Cerebellar cortex (tissue), 1 donor: ENCODE measurements around the gene WDR75.
A peak's percentile ranks its signal among the peaks of the same experiment; 100 is the strongest.
"Not testable (repeated sequence)": the region's sequence is repeated elsewhere in the genome, so short reads cannot be mapped to it uniquely, and the experiment has no call there.

Experiments
- DNase-seq: peaks from one replicate; pipeline ENCODE4 v3.0.0-alpha.2; 2015; ENCODE audit warnings: low spot score

Gene WDR75

DNA sequence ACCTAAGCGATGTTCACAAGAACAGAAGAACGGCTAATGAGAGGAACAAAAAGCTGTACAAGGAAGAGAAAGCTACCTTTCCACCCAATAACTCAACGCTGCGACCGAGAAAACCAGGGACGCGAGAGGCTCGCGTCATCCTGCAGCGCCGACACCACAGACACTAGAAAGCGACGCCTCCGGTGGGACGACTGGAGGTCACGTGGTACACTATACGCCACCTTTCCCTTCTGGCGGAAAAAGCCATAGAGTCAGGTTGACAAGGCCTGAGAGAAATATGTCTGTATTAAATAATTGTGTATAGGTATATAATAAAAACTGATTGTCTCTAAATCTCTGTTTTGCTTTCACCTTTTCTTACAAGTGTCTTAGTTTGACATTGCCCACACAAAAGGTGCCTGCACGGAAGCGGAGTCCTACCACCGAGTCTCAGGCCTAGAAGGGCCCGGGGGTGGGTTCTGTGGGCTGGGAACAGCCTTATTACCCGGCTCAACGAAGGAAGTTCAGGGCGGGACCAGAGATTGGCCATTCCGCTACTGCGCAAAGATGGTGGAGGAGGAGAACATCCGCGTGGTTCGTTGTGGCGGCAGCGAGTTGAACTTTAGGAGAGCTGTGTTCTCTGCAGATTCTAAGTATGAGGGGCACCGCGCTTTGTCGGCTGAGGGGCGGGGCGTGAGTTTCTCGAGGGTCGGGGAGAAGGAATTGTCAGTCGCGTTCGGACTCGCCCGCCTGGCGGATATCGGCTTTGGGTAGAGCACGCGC lies at the start of gene WDR75:
Gene WDR75, plus strand, starts transcription at position 528 of the 762 bp plus-strand sequence. Its CDS starts 19 bp downstream, at position 547.
- peak; percentile 97 for DNase-seq

DNA sequence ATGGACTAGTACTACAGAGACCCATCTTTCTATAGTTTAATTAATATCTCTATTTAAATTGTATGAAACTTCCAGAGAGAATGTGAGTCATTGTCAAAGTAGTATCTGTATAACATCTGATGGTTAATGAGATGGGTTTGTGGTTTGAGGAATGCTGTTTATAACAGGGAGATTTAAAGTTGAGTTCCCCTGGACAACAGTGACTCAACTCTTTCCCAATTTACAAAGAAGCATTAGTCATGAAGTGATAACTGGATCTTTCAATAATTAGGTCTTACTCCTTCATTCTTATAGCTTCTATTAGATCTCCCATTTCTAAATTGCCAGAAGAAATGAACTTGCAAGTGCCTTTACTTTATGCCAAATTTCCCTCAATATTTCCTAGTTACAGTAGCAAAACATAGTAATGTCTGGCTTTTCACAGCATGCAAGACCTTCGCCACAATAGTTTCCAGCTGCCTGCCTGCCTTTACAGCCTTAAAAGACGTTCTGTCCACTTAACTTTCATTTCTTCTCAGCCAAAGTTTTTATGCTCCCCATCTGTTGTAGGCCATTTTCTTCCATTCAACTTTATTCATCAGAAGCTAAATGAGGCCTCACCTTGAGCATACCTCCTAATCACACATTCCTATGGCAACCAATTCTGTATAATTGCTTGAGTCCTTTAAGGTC lies 47.7 kb upstream of the WDR75 start:
- no peak for DNase-seq

DNA sequence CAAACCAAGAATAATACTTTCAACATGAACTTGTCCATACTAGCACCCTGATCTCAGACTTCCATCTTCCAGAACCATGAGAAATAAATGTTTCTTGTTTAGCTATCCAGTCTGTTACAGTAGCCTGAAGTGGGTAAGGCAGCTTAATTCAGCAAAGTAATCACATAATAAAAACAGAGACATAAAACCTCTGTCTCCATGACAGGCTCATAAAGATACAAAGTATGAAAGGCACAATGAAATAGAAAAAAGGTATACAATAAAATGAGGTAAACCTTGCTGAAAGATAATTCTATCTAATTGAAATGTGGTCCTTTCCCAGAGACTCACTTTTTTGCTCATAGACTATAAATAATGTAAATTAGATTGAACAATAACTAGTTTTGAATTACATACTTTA lies 46.7 kb upstream of the WDR75 start:
- no peak for DNase-seq

DNA sequence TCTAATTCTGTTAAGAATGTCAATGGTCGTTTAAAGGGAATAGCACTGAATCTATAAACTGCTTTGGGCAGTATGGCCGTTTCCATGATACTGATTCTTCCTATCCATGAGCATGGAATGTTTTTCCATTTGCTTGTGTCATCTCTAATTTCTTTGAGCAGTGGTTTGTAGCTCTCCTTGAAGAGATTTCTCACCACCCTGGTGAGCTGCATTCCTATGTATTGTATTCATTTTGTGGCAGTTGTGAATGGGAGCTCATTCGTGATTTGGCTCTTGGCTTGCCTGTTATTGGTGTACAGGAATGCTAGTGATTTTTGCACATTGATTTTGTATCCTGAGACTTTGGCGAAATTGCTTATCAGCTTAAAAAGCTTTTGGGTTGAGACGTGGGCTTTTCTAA lies 38.3 kb upstream of the WDR75 start:
- DNase-seq = no peak

DNA sequence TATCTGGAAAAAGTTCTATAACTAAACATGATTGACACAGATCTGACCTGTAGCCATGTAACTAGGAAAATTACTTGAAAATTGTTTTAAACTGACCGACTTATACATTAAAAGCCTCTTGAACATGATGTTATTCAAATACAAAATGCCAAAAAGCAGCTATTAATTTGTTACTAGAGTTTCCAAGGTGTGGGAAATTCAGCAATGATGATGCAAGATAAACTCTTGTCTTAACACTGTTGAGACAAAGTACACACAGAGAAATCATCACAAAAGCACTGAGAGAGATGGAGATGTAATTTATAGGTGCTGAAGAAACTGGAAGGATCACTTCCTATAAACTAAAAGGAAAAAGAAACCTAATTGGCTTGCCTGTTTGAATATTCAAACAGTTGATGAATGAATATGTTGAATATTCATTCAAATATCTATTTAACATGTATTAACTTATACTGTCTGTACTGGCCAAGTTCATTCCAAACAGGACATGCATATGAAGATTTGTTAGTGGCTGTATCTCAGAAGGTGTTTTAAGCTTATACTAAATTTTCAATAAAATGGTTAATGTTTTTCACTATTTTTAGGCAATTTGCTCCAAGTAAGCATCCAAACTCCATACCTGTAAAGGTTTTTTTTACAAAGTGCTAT lies 34.6 kb upstream of the WDR75 start:
- no peak for DNase-seq

DNA sequence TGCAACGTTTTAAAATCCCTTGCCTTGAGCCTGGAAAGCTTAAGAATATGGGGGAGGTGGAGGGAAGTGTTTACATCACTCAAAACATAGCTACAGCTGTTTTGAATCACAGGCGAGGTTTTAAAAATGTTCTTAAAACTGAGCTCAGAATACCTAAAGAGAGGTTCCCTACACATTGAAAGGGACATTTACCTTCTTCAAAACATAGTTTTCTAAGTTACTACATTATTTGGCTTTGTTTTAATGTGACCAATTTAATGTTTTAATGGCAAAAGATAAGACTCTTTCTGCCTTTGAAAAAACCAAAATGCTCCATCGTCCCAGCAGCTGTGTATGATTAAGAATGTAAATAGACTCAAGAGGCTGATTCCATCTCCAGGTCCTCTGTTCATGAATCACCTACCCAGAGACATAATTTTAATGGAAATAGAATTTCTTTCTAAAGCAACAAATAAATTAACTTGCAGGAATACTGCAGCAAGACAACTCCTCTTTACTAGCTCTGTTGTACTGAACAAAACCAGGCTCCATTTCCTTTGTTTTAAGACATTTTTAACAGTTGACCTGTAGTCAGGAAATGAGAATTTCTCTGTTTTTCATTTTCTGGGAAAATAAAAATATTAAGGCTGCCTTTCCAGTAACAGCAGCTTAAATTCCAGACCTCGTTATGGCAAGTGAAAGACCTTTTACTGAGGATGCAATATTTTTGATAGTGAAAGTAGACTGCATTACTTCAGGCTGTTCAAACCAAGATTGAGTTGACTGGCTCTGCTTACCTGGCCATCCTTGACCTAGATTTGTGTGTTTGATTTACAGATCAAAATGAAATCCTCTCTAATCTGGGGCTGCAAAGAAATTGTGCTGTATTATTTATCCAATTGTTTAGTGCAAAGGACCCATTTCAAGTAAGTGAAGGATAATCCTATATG lies 33.7 kb upstream of the WDR75 start:
- no peak for DNase-seq

DNA sequence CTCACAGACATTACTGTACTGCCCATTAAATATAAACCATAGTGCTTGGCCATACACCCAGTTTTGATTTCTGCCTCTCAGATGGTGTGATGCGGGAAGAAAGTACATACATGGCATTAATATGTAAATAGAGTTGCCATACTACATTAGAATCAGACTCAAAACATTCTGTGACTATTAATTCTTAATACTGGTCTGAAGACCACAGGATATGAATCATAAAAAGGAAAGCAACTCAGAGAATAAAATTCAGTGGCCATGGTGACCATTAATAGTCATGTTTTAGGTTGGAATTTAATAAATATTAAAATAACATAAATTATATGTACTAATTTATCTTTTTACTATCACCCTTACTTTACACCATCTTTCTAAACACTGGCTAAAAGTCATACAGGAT lies 33.0 kb upstream of the WDR75 start:
- DNase-seq = no peak

DNA sequence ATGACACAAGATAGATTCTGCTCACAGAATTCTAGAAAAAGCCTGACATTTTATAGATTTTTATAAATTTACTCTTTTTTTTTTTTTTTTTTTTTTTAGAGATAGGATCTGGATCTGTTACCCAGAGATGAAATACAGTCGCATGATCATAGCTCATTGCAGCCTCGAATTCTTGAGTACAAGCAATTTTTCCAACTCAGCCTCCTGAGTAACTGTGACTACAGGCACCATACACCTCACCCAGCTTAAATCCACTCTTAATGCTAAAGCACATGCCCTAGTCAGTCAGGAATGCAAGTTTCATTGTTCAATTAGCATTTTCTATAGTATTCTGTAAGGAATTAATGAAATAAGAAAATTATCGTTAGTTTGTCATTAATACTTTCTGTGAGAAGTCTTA lies 32.1 kb upstream of the WDR75 start:
- no peak for DNase-seq

DNA sequence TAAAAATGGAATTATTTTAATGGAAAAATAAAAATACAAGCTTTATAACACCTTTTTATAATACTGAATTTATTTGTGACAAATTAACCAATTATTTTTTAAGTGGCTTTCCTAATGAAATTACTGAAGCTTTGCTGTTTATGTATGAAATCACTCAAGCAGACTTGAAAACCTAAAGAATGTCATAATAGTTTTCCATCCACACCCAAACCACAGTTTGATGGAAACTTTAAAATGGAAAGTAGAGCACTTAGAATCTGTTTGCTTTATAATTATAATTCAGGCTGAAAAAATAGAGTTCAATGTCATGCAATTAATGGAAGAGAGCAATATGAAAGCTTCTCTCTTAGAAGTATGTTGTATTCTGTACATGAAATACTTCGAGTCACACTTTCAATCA lies 31.6 kb upstream of the WDR75 start:
- no peak for DNase-seq

DNA sequence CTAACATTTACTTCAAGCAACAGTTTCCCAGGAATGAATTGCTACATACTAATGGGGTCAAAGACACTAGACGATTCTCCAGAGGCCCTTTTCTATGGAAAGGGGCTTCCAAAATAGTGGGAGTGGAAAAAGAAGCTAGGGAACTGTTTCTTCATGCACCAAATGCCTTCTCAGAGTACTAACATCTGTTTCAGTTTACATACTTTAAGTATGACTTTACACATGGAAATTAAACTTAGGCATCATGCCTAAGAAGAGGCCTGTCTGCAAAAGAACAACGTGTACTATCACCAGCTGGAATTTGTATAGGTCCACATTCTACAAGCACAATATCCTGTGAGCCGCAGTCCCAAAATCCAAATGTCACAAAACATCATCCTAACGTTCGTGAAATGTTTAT lies 29.4 kb upstream of the WDR75 start:
- no peak for DNase-seq

DNA sequence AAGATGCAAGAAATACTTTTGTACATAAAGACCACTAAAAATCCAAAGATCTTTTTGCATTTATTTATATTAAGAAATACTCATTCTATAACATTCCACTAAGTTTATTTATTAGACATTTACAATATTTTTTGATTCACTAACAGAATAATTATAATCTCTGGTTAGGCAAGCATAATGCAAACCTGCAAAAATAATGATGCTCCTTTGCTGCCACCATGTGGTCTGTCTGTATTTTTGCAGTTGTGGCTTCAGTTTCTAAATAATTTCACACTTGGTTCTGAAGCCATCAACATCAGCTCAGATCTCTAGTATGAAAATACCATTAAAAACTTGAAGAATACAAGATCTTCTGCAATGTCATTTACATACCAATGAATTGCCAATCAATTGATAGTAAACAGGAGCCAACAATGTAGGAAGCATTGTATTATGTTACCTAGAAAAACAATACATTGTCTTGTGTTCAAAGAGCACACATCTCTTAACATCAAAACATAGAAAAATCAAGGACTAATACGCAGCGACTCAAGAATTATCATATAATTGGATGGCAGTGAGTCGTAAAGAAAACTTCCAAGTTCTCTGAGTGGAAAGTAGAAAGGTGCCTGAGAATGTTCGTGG lies 28.8 kb upstream of the WDR75 start:
- peak; percentile 58 for DNase-seq

DNA sequence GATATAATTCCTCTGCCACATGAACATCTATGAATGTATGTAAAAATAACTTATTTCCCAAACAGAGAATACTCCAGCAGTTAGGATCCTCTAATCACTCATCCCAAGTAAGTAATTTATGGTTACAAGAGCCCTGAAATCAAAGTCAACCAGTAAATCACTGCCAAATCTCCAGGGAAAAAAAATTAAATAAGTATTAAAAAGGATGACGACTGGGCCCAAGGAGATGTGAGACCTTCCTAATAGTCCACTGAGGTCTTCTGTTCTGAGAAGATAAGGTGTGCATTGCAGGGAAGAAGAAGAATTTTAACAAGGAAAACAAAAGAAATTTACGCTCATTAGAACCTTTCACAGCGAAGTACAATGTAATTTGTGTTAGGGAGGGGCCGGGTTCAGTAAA lies 28.0 kb upstream of the WDR75 start:
- no peak for DNase-seq

DNA sequence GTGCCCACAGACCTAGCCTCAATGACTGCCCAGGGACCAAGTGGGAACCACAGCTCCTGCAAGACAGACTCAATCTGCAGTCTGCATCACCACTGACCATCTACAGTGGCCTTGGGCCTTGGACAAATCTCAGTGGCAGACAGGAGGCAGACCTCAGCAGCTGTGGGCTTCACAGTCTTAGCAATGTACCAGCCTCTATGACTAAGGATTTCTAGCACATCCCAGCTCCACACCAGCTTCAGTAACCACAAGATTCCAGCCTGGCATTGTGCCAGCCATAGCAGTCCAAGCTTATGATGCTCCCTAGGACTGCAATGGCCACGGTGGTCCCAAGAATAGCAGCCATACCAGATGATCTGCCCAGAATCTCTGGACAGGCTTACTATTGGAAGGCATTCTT lies 19.6 kb upstream of the WDR75 start:
- DNase-seq = no peak

DNA sequence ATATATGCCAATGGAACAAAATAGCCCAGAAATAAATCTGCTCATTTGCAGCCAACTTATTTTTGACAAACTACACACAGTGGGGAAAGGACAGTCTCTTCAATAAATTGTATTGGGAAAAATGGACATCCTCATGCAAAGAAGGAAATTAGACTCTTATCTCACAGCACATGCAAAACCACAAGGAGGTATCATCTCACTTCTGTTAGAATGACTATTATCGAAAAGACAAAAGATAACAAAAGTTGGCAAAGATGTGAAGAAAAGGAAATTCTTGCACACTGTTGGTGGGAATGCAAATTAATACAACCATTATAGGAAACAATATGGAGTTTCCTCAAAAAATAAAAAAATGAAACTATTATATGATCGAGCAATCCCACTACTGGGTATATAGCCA lies 16.3 kb upstream of the WDR75 start:
- no peak for DNase-seq

DNA sequence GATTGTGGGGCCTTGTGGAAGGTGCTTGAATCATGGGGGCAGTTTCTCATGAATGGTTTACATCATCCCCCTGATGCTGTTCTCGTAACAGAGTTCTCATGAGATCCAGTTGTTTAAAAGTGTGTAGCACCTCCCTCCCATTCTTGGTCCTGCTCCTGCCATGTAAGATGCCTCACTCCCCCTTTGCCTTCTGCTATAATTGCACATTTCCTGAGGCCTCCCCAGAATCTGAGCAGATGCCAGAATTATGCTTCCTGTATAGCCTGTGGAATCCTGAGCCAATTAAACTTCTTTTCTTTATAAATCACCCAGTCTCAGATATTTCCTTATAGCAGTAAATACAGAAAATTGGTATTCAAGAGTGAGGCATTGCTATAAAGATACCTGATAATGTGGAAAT lies 15.6 kb upstream of the WDR75 start:
- DNase-seq = no peak

DNA sequence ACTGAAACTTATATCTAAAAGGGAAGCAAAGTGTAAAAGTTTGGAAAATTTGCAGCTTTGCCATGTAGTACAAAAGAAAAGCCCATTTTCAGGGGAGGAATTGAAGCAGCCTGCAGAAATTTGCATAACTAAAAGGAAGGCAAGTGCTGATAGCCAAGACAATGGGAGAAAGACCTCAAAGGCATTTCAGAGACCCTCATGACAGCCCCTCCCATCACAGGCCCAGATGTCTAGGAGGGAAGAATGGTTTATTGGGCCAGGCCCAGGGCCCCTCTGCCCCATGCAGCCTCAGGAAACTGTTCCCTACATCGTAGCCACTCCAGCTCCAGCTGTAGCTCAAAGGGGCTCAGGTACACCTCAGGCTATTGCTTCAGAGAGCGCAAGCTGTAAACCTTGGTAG lies 14.4 kb upstream of the WDR75 start:
- DNase-seq = no peak

DNA sequence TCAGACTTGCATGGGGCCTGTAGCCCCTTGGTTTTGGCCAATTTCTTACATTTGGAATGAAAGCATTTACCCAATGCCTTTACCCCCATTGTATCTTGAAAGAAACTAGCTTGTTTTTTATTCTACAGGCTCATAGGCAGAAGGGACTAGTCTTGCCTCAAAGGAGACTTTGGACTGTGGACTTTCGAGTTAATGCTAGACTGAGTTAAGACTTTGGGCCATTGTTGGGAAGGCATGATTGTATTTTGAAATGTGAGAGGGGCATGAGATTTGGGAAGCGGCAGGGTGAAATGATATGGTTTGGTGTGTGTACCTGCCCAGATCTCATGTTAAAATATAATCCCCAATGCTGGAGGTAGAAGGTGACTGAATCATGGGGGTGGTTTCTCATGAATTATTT lies 13.4 kb upstream of the WDR75 start:
- DNase-seq = no peak

DNA sequence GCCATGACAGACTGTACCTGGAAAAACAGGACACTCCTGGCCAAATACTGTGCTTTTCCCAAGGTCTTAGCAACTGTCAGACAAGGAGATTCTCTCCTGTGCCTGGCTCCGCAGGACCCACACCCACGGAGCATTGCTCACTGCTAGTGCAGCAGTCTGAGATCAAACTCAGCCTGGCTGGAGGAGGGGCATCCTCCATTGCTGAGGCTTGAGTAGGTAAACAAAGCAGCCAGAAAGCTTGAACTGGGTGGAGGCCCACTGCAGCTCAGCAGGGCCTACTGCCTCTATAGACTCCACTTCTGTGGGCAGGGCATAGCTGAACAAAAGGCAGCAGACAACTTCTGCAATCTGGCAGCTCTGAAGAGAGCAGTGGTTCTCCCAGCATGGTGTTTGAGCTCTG lies 10.8 kb upstream of the WDR75 start:
- DNase-seq = not testable (repeated sequence)

DNA sequence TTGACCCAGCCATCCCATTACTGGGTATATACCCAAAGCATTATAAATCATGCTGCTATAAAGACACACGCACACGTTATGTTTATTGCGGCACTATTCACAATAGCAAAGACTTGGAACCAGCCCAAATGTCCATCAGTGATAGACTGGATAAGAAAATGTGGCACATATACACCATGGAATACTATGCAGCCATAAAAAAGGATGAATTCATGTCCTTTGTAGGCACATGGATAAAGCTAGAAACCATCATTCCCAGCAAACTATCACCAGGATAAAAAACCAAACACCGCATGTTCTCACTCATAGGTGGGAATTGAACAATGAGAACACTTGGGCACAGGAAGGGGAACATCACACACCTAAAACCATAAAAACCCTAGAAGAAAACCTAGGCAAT lies 5.5 kb upstream of the WDR75 start:
- DNase-seq = not testable (repeated sequence)

DNA sequence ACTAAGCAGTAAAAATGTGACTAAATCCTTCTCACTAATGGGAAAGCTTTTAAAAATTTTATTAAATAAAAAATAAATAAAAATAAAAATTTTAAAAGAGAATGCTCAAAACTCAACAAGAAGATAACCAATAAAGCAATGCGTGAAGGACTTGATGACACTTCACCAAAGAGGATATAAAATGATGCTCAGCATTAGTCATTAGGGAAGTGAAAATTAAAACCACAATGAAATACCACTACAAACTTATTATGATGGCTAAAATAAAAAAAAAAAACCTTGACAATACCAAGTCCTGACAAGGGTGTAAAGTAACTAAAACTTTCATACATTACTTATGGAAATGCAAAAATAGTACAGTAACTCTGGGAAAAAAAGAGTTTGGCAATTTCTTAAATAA lies 3.3 kb upstream of the WDR75 start:
- DNase-seq = no peak

DNA sequence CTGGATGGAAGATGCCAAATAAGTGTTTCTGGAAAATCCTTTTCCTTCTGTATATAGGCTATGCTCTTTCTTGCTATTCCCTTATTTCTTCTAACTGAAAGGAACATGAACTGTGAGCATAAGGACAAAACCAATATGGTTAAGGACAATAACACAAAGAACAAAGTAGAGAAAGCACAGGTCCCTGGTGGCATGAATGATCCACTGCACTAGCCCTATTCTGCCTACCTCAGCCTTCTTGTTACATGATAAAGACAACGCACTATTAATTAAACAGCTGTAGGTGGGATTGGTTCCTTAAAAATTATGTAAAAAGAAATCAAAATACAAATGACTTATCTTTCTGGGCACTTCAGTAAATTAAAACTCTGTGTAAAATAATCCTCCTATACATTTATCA lies 1.9 kb upstream of the WDR75 start:
- peak; percentile 8 for DNase-seq

DNA sequence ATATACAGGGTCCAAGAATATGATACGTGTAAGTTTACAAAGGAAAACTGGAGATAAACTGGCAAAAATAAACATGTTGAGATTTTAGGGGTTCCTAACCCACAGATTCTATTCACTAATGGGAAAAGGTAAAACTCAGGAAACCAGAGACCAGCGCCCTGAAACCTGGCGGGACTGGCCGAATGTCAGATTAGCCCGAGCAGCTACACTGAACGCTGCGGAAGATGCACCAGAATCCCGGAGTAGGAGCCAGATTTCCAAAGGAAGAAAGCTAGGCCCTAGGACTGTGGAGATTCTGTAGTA lies 679 bp upstream of the WDR75 start:
- DNase-seq = no peak
